ENCODE data around the gene HDDC3.
"Not testable (repeated sequence)": the region's sequence is repeated elsewhere in the genome, so short reads cannot be mapped to it uniquely, and the experiment has no call there.

The HDDC3 gene

GRCh38 chr15:90929246-90930019, 2.9 kb downstream of the HDDC3 start:
- no peak for DNase-seq

GRCh38 chr15:90928106-90928505, 4.2 kb downstream of the HDDC3 start:
- not testable (repeated sequence) for DNase-seq

GRCh38 chr15:90926766-90927165, 5.6 kb downstream of the HDDC3 start:
- DNase-seq = not testable (repeated sequence)

- DNase-seq = no peak
Measured at GRCh38 chr15:90924375-90924774, 8.0 kb downstream of the HDDC3 start.

GRCh38 chr15:90922712-90923322, 9.5 kb downstream of the HDDC3 start:
- DNase-seq = not testable (repeated sequence)

GRCh38 chr15:90921887-90922286, 10.5 kb downstream of the HDDC3 start:
- no peak for DNase-seq

GRCh38 chr15:90918835-90919234, 13.5 kb downstream of the HDDC3 start:
- no peak for DNase-seq

GRCh38 chr15:90918034-90918788, 14.1 kb downstream of the HDDC3 start:
- no peak for DNase-seq

- no peak for DNase-seq
Measured at GRCh38 chr15:90917569-90917968, 14.8 kb downstream of the HDDC3 start.

- no peak for DNase-seq
Measured at GRCh38 chr15:90916461-90916860, 15.9 kb downstream of the HDDC3 start.

GRCh38 chr15:90915808-90916440, 16.4 kb downstream of the HDDC3 start:
- no peak for DNase-seq

GRCh38 chr15:90915216-90915807, 17.0 kb downstream of the HDDC3 start:
- no peak for DNase-seq

GRCh38 chr15:90914305-90915080, 17.9 kb downstream of the HDDC3 start:
- no peak for DNase-seq

GRCh38 chr15:90913398-90913944, 18.9 kb downstream of the HDDC3 start:
- no peak for DNase-seq

GRCh38 chr15:90912770-90913075, 19.6 kb downstream of the HDDC3 start:
- DNase-seq = no peak

- no peak for DNase-seq
Measured at GRCh38 chr15:90911906-90912769, 20.2 kb downstream of the HDDC3 start.

- no peak for DNase-seq
Measured at GRCh38 chr15:90911302-90911623, 21.1 kb downstream of the HDDC3 start.

GRCh38 chr15:90910441-90911301, 21.7 kb downstream of the HDDC3 start:
- no peak for DNase-seq

GRCh38 chr15:90909976-90910375, 22.4 kb downstream of the HDDC3 start:
- DNase-seq = no peak

GRCh38 chr15:90909449-90909848, 22.9 kb downstream of the HDDC3 start:
- not testable (repeated sequence) for DNase-seq

Data from fibroblast of skin of abdomen (primary cell).